HG03039 (cell line): ENCODE measurements around the gene SAP30.

Experiments used
- ATAC-seq: cut with Tn5 transposase; IDR thresholded peaks from one replicate; pipeline ENCODE4 v1.9.1; 2021; ENCODE audit warnings: mild to moderate bottlenecking, moderate library complexity; ENCODE audit not compliant: unreplicated experiment

Gene SAP30

GRCh38 chr4:173414456-173414855 is 43.7 kb downstream of the SAP30 start:
- no peak for ATAC-seq

- no peak for ATAC-seq
Measured at GRCh38 chr4:173415092-173415491, 44.3 kb downstream of the SAP30 start.

DNA sequence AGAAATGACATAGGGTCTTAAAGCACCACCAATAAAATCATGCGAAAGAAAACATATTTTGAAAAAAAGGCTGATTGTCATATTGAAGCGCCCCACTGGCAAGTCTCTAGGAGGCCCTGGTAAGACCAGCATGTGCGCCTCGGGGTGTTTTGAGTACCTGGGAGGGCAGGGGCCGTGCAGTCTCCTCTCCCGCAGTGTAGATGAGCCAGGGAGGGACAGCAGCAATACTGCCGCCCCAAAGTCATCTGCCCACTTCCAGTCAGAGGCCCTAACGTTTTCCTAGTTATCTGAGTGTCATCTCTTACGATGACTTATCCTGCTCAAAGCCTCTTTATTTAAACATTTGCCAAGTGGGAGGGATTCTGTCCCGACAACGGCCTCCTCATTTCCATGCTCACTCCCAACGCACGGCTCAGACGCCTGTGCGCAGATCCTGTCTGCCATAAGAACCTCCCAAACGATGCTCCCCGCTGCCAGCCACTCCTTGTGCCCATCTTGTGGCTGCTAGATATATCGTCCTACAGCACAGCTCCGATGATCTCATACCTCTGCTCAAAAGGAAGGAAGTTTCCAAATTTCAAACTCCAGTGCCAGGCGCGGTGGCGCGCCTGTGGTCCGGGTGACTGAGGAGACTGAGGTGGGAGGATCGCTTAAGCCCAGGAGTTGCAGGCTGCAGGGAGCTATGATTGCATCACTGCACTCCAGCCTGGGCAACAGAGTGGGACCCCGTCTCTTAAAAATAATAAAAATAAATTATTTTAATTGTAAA is 45.3 kb downstream of the SAP30 start:
- ATAC-seq, result no peak

- ATAC-seq, result no peak
Measured at GRCh38 chr4:173417833-173418232, 47.1 kb downstream of the SAP30 start.

DNA sequence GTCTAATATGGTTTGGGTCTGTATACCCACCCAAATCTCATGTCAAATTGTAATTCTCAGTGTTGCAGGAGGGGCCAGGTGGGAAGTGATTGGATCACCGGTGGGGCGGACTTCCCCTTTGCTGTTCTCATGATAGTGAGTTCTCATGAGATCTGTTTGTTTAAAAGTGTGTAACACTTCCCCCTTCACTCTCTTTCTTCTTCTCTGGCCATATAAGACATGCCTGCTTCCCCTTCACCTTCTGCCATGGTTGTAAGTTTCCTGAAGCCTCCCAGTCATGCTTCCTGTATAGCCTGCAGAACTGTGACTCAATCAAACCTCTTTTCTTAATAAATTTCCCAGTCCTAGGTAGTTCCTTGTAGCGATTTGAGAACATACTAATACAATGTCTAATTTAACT is 47.9 kb downstream of the SAP30 start:
- no peak for ATAC-seq

DNA sequence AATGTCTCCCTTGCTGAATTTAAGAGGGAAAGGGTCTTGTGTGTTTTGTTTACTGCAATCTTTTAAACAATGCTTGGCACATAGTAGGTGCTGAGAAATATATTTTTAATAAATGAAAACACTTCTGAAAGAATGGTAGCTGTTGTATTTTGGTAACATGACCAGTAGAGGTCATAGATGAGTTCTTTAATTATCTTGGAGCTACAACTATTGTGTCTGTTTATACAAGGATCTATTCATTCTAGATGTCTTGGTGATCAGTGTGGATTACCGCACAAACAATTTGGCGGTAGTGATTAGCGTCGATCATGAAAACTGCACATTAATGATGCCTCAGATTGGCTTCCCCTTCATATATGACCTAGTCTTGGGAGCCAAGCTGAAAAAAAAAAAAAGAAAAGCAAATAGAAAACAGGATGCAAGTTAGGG is 49.6 kb downstream of the SAP30 start:
- ATAC-seq, result no peak

GRCh38 chr4:173420801-173421200 is 50.0 kb downstream of the SAP30 start:
- no peak for ATAC-seq

GRCh38 chr4:173424899-173425805 is 54.4 kb downstream of the SAP30 start:
- ATAC-seq, result no peak

DNA sequence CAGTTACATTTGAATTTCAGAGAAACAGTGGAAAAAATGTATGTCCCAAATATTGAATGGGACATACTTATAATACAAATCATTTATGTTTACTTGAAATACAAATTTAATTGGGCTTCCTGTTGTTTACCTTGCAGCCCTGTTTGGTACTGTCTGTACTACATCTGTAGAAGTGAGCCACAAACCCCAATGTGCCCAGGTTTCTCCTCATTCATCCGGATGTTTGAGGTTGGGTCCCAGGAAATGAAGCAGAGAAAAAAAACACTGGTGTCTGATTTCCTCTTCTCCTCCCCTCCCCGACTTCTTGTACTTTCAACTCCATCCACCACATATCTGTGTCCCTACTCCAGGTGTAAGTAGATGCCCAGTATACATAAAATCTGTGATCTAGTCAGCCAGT is 55.3 kb downstream of the SAP30 start:
- no peak for ATAC-seq
